T-helper 1 cell treated with Interleukin-12 subunit alpha and Interleukin-12 subunit beta and Interleukin-4 antibody, amounts not matched to agents 30 μg/mL and 1 μg/mL, for 36 hours (primary cell): ENCODE results near the gene YPEL4.

Experiments
- H3K27ac Mint-ChIP-seq: one replicate; pipeline ENCODE4 v1.8.0; 2021; ENCODE audit warnings: mild to moderate bottlenecking, mixed read lengths
- H3K27me3 Mint-ChIP-seq: one replicate; pipeline ENCODE4 v1.8.0; 2021; ENCODE audit warnings: low read depth, mixed read lengths
- H3K36me3 Mint-ChIP-seq: one replicate; pipeline ENCODE4 v1.8.0; 2021; ENCODE audit warnings: low read depth, mixed read lengths
- H3K4me1 Mint-ChIP-seq: one replicate; pipeline ENCODE4 v1.8.0; 2021; ENCODE audit warnings: low read depth, mixed read lengths
- H3K4me3 Mint-ChIP-seq: one replicate; pipeline ENCODE4 v1.8.0; 2021; ENCODE audit warnings: mild to moderate bottlenecking, moderate library complexity, mixed read lengths
- H3K9me3 Mint-ChIP-seq: one replicate; pipeline ENCODE4 v1.8.0; 2021; ENCODE audit warnings: mixed read lengths

YPEL4 gene

GRCh38 chr11:57597916-57598830 is 51.5 kb downstream of the YPEL4 start:
- H3K27ac Mint-ChIP-seq = no peak overlapping the region
- H3K9me3 Mint-ChIP-seq = no peaks in the 10 kb centered on the region
- H3K36me3 Mint-ChIP-seq = no peaks in the 10 kb centered on the region
- peaks cover 5% of the 10 kb centered on the region for H3K4me1 Mint-ChIP-seq
- H3K4me3 Mint-ChIP-seq = no peak overlapping the region
- peaks cover 45% of the 10 kb centered on the region for H3K27me3 Mint-ChIP-seq

GRCh38 chr11:57597461-57597915 is 52.2 kb downstream of the YPEL4 start, which contains the start of gene SERPING1:
SERPING1 (plus strand) TSS chr11:57597685; CDS start chr11:57598271, 586 bp downstream.
- Mint-ChIP-seq H3K27ac (no peak within 1 kb of the TSS), H3K9me3 (no peaks in the 10 kb centered on the region), H3K4me1 (peaks cover 5% of the 10 kb centered on the region), H3K36me3 (no peaks in the 10 kb centered on the region), H3K27me3 (peaks cover 49% of the 10 kb centered on the region), H3K4me3 (no peak within 1 kb of the TSS)

GRCh38 chr11:57596266-57596885 is 53.3 kb downstream of the YPEL4 start:
- Mint-ChIP-seq H3K4me1 (peaks cover 5% of the 10 kb centered on the region), H3K27me3 (peaks cover 50% of the 10 kb centered on the region), H3K36me3 (no peaks in the 10 kb centered on the region), H3K9me3 (no peaks in the 10 kb centered on the region), H3K27ac (no peak overlapping the region), H3K4me3 (no peak overlapping the region)
